HEK293 (cell line): ENCODE results near the gene SYNM.
A peak's percentile ranks its signal among the peaks of the same experiment; 100 is the strongest.
"Not testable (repeated sequence)": the region's sequence is repeated elsewhere in the genome, so short reads cannot be mapped to it uniquely, and the experiment has no call there.

Experiments
- CTCF ChIA-PET: fragments of 350-600 bp; formaldehyde crosslinking; extraction: SDS; loops from one replicate; lab custom pipeline; 2021; ENCODE audit warnings: antibody characterized with exemption; lab: Yijun Ruan, JAX
- POLR2A ChIA-PET: fragments of 300-600 bp; formaldehyde crosslinking; extraction: SDS; loops from one replicate; lab custom pipeline; 2020; ENCODE audit warnings: antibody characterized with exemption, inconsistent platforms; lab: Yijun Ruan, JAX
- H3K27ac ChIP-seq: fragments of 200-500 bp; sonication (Bioruptor generic); 2 replicates; pipeline ENCODE4 v1.5.1; 2014; ENCODE audit warnings: low read depth, low read length, control low read depth, inconsistent platforms; ENCODE audit errors: extremely low read depth
- H3K36me3 ChIP-seq, 2 experiments: fragments of 200-500 bp in 1 of 2; sonication (Bioruptor generic) in 1 of 2; 1 replicate in 1 of 2; 2 replicates in 1 of 2; pipeline ENCODE4 v1.5.1; 2014 to 2017; ENCODE audit warnings: inconsistent platforms in 2 of 2, low read length in 2 of 2; ENCODE audit not compliant: control insufficient read depth in 2 of 2, insufficient read depth in 1 of 2
- H3K4me1 ChIP-seq: fragments of 200-500 bp; sonication (Bioruptor generic); 2 replicates; pipeline ENCODE4 v1.5.1; 2014; ENCODE audit warnings: mild to moderate bottlenecking, low read length, inconsistent platforms; ENCODE audit not compliant: control insufficient read depth, insufficient read depth
- H3K4me3 ChIP-seq: 2 replicates; pipeline ENCODE4 v1.5.1; 2011; ENCODE audit warnings: low read depth, mild to moderate bottlenecking, control low read depth, low read length, moderate library complexity
- H3K9me3 ChIP-seq: fragments of 200-500 bp; sonication (Bioruptor generic); 2 replicates; pipeline ENCODE4 v1.5.1; 2014; ENCODE audit warnings: low read depth, low read length, inconsistent platforms; ENCODE audit not compliant: control insufficient read depth, insufficient read depth
- BCL11B ChIP-seq: fragments of 450-650 bp; formaldehyde crosslinking; IDR thresholded peaks from 2 replicates; pipeline ENCODE4 v1.5.1; 2016; ENCODE audit warnings: low read depth, missing biosample characterization, missing genetic modification characterization
- KLF10 ChIP-seq: fragments of 450-650 bp; IDR thresholded peaks from 2 replicates; pipeline ENCODE4 v1.5.1; 2018; ENCODE audit warnings: missing biosample characterization, mild to moderate bottlenecking, missing genetic modification characterization
- OVOL3 ChIP-seq: fragments of 450-650 bp; formaldehyde crosslinking; IDR thresholded peaks from 2 replicates; pipeline ENCODE4 v1.5.1; 2016; ENCODE audit warnings: missing biosample characterization, missing genetic modification characterization
- TCF7L2 ChIP-seq: IDR thresholded peaks from 2 replicates; pipeline ENCODE4 v1.6.1; 2011; ENCODE audit warnings: low read depth, mild to moderate bottlenecking, inconsistent platforms, low read length, moderate library complexity, borderline replicate concordance
- WT1 ChIP-seq: fragments of 450-650 bp; formaldehyde crosslinking; IDR thresholded peaks from 2 replicates; pipeline ENCODE4 v1.5.1; 2016; ENCODE audit warnings: missing biosample characterization, missing genetic modification characterization
- ZBTB20 ChIP-seq: fragments of 450-650 bp; formaldehyde crosslinking; IDR thresholded peaks from 2 replicates; pipeline ENCODE4 v1.5.1; 2016; ENCODE audit warnings: missing biosample characterization, missing genetic modification characterization
- ZNF138 ChIP-seq: fragments of 450-650 bp; formaldehyde crosslinking; IDR thresholded peaks from 2 replicates; pipeline ENCODE4 v1.5.1; 2016; ENCODE audit warnings: missing biosample characterization, missing genetic modification characterization, borderline replicate concordance
- ZNF157 ChIP-seq: fragments of 450-650 bp; formaldehyde crosslinking; IDR thresholded peaks from 2 replicates; pipeline ENCODE4 v1.5.1; 2016; ENCODE audit warnings: missing biosample characterization, missing genetic modification characterization
- ZNF311 ChIP-seq: fragments of 450-650 bp; formaldehyde crosslinking; IDR thresholded peaks from 2 replicates; pipeline ENCODE4 v1.5.1; 2017; ENCODE audit warnings: missing biosample characterization, missing genetic modification characterization, borderline replicate concordance
- ZNF391 ChIP-seq: fragments of 450-650 bp; formaldehyde crosslinking; IDR thresholded peaks from 2 replicates; pipeline ENCODE4 v1.5.1; 2016; ENCODE audit warnings: low read depth, missing biosample characterization, missing genetic modification characterization, borderline replicate concordance
- ZNF510 ChIP-seq: fragments of 450-650 bp; formaldehyde crosslinking; IDR thresholded peaks from 2 replicates; pipeline ENCODE4 v1.5.1; 2018; ENCODE audit warnings: mild to moderate bottlenecking, missing genetic modification characterization, missing biosample characterization; ENCODE audit not compliant: insufficient replicate concordance
- ZNF530 ChIP-seq: fragments of 450-650 bp; formaldehyde crosslinking; IDR thresholded peaks from 2 replicates; pipeline ENCODE4 v1.5.1; 2016; ENCODE audit warnings: low read depth, missing biosample characterization, missing genetic modification characterization
- ZNF621 ChIP-seq: fragments of 450-650 bp; formaldehyde crosslinking; IDR thresholded peaks from 2 replicates; pipeline ENCODE4 v1.5.1; 2017; ENCODE audit warnings: missing biosample characterization, missing genetic modification characterization
- ZNF664 ChIP-seq: fragments of 450-650 bp; formaldehyde crosslinking; IDR thresholded peaks from 2 replicates; pipeline ENCODE4 v1.5.1; 2016; ENCODE audit warnings: missing biosample characterization, missing genetic modification characterization
- ZNF768 ChIP-seq: fragments of 450-650 bp; formaldehyde crosslinking; IDR thresholded peaks from 2 replicates; pipeline ENCODE4 v1.5.1; 2018; ENCODE audit warnings: missing biosample characterization, mild to moderate bottlenecking, missing genetic modification characterization
- TF ChIP-seq, protein P1 (sequence below): fragments of 450-650 bp; formaldehyde crosslinking; IDR thresholded peaks from 2 replicates; pipeline ENCODE4 v1.5.1; 2017; ENCODE audit warnings: missing biosample characterization, missing genetic modification characterization
- TF ChIP-seq, protein P2 (sequence below): sonication (generic); formaldehyde crosslinking; IDR thresholded peaks from 2 replicates; pipeline ENCODE4 v1.8.1; 2022; ENCODE audit warnings: mild to moderate bottlenecking, moderate library complexity, missing genetic modification reagents
- TF ChIP-seq, protein P3 (sequence below): fragments of 450-650 bp; formaldehyde crosslinking; IDR thresholded peaks from 2 replicates; pipeline ENCODE4 v1.5.1; 2017; ENCODE audit warnings: missing biosample characterization, mild to moderate bottlenecking, missing genetic modification characterization, moderate library complexity
- TF ChIP-seq, protein P4 (sequence below): fragments of 450-650 bp; formaldehyde crosslinking; IDR thresholded peaks from 2 replicates; pipeline ENCODE4 v1.5.1; 2016; ENCODE audit warnings: missing biosample characterization, missing genetic modification characterization

SYNM gene

DNA sequence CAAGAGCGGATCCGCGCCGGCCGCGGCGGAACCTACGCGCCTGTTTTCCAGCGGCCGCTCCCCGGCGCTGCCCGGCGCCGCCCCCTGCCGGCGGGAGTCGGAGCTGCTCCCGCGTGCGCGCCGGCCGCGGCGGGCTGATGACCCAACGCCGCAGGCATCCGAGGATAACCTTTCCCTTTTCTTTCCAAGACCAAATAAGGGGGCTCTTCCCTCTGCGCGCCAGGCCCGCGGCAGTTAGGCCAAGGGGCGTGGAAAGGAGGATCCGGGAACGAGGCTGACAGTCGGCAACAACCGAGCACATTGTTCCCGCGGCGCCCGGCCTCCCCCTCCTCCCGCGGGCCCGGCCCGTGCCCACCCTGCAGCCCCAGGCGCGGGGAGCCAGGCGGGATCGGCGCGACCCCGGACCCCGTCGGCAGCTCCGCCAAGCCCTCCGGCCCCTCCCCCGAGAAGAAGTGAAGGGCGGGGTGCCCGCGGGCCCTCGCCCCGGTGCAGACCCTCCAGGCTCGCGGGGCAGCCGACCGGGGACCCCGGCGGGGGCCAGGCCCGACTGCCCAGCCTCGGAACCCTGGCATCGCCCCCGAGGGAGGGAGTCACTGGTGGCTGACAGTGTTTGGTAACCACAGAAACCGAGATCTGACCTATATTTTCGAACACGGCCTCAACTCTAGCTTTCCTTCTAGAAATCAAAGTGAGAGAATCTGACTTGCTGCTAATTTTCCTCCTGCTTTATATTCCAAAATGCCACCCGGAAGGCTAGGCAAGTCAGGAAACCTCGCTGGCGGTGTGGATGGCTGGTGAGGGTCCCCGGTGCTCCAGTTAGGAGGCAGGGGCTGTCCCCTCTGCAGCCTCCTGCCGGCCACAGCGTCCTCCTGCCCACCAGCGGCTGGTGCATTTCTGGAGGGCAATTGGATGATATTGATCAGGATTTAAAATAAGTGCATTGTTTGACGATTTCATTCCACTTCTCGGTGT, 45.6 kb upstream of the SYNM start (continued):
- TF ChIP-seq, protein P1, sequence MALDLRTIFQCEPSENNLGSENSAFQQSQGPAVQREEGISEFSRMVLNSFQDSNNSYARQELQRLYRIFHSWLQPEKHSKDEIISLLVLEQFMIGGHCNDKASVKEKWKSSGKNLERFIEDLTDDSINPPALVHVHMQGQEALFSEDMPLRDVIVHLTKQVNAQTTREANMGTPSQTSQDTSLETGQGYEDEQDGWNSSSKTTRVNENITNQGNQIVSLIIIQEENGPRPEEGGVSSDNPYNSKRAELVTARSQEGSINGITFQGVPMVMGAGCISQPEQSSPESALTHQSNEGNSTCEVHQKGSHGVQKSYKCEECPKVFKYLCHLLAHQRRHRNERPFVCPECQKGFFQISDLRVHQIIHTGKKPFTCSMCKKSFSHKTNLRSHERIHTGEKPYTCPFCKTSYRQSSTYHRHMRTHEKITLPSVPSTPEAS (tag by site-specific recombination), result no peak
- TF ChIP-seq, protein P2, sequence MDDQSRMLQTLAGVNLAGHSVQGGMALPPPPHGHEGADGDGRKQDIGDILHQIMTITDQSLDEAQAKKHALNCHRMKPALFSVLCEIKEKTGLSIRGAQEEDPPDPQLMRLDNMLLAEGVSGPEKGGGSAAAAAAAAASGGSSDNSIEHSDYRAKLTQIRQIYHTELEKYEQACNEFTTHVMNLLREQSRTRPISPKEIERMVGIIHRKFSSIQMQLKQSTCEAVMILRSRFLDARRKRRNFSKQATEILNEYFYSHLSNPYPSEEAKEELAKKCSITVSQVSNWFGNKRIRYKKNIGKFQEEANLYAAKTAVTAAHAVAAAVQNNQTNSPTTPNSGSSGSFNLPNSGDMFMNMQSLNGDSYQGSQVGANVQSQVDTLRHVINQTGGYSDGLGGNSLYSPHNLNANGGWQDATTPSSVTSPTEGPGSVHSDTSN (CRISPR knock-in tag), result 0 out of 2 replicates have a peak, but pooled peaks have one; percentile 59

DNA sequence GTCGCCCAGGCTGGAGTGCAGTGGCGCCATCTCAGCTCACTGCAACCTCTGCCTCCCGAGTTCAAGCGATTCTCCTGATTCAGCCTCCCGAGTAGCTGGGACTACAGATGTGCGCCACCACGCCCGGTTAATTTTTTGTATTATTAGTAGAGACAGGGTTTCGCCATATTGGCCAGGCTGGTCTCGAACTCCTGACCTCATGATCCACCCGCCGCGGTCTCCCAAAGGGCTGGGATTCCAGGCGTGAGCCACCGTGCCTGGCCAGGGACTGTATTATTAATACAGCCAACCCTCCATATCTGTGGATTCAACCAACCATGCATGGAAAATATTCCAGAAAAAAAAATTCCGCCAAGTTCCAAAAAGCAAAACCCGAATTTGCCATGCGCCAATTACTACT, 44.7 kb upstream of the SYNM start:
- H3K27ac ChIP-seq, POLR2A ChIA-PET: not testable (repeated sequence)
- CTCF ChIA-PET, result interaction anchor here (0.6 to 4.5 kb wide), 6 partner anchors 9 to 240 kb away, joined by 3 to 26 read pairs (median 5); no protein-coding TSS in a partner anchor

DNA sequence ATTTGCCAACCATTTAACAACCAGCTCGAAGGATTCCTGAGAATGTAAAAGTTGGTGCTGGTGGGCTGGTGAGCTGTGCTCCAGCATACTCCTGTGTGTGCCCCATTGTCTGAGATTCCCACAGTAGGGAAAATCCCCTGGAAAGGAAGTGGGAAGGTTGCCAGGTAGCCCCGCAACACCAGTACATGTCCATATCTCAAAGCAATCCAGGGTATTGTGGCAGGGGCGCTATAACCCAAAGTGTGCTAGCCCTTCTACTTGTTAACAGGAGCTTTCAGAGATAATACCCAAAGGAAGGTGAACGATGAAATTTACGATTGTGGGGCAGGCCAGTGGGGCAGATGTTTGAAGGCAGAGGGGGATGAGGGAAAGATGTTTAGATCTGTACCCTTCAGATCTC, 42.7 kb upstream of the SYNM start:
- POLR2A ChIA-PET, result interaction anchor here (0.5 kb wide), 1 partner anchor 448 kb away, joined by 5 read pairs; no protein-coding TSS in a partner anchor
- no peak overlapping the region for H3K27ac ChIP-seq
- CTCF ChIA-PET, result interaction anchor here (1.0 to 4.5 kb wide), 5 partner anchors 9 to 162 kb away, joined by 3 to 26 read pairs (median 4); no protein-coding TSS in a partner anchor
- no peaks in the 10 kb centered on the region for H3K36me3 ChIP-seq
- H3K4me3 ChIP-seq, result no peak overlapping the region
- H3K9me3 ChIP-seq, result no peaks in the 10 kb centered on the region
- TF ChIP-seq ZNF391 (no peak), ZBTB20 (tag by site-specific recombination) (no peak), ZNF530 (no peak), ZNF311 (tag by site-specific recombination) (no peak), KLF10 (tag by site-specific recombination) (no peak), ZNF768 (tag by site-specific recombination) (no peak), ZNF621 (tag by site-specific recombination) (no peak), ZNF157 (tag by site-specific recombination) (no peak), BCL11B (tag by site-specific recombination) (no peak), ZNF510 (tag by site-specific recombination) (no peak), ZNF138 (no peak), WT1 (tag by site-specific recombination) (no peak), OVOL3 (tag by site-specific recombination) (no peak), TCF7L2 (no peak)
- TF ChIP-seq, protein P3, sequence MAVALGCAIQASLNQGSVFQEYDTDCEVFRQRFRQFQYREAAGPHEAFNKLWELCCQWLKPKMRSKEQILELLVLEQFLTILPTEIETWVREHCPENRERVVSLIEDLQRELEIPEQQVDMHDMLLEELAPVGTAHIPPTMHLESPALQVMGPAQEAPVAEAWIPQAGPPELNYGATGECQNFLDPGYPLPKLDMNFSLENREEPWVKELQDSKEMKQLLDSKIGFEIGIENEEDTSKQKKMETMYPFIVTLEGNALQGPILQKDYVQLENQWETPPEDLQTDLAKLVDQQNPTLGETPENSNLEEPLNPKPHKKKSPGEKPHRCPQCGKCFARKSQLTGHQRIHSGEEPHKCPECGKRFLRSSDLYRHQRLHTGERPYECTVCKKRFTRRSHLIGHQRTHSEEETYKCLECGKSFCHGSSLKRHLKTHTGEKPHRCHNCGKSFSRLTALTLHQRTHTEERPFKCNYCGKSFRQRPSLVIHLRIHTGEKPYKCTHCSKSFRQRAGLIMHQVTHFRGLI (tag by site-specific recombination), result no peak
- TF ChIP-seq, protein P4, sequence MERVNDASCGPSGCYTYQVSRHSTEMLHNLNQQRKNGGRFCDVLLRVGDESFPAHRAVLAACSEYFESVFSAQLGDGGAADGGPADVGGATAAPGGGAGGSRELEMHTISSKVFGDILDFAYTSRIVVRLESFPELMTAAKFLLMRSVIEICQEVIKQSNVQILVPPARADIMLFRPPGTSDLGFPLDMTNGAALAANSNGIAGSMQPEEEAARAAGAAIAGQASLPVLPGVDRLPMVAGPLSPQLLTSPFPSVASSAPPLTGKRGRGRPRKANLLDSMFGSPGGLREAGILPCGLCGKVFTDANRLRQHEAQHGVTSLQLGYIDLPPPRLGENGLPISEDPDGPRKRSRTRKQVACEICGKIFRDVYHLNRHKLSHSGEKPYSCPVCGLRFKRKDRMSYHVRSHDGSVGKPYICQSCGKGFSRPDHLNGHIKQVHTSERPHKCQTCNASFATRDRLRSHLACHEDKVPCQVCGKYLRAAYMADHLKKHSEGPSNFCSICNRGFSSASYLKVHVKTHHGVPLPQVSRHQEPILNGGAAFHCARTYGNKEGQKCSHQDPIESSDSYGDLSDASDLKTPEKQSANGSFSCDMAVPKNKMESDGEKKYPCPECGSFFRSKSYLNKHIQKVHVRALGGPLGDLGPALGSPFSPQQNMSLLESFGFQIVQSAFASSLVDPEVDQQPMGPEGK (tag by site-specific recombination), result no peak
- no peaks in the 10 kb centered on the region for H3K4me1 ChIP-seq

More for the DNA sequence above, 44.7 kb upstream of the SYNM start:
- H3K4me1 ChIP-seq, H3K36me3 ChIP-seq, H3K9me3 ChIP-seq, H3K4me3 ChIP-seq: not testable (repeated sequence)
- TF ChIP-seq ZNF664 (tag by site-specific recombination), result 0 out of 2 replicates have a peak, but pooled peaks have one; percentile 2
